ENCODE data around the gene MND1.

MND1 gene

GRCh38 chr4:153349206-153349805, 4.8 kb downstream of the MND1 start:
- no peak for ATAC-seq
- TF ChIP-seq OSR1 (CRISPR knock-in tag; IDR thresholded peaks at IDR 0.05) (no peak), ARNTL (CRISPR knock-in tag; IDR thresholded peaks at IDR 0.05; ENCODE audit: borderline replicate concordance, low read depth) (no peak), ZNF8 (CRISPR knock-in tag; IDR thresholded peaks at IDR 0.05) (no peak), TSHZ2 (CRISPR knock-in tag; IDR thresholded peaks at IDR 0.05) (no peak), RARB (CRISPR knock-in tag; IDR thresholded peaks at IDR 0.05) (no peak), CREB5 (CRISPR knock-in tag; IDR thresholded peaks at IDR 0.05; ENCODE audit: low read depth) (no peak), ZNF565 (CRISPR knock-in tag; conservative IDR thresholded peaks at IDR 0.05; ENCODE audit: low read depth) (no peak), POU6F1 (CRISPR knock-in tag; IDR thresholded peaks at IDR 0.05; ENCODE audit: borderline replicate concordance, low read depth) (no peak)

GRCh38 chr4:153362184-153362583, 17.7 kb downstream of the MND1 start:
- TF ChIP-seq PATZ1 (CRISPR knock-in tag; IDR thresholded peaks at IDR 0.05; ENCODE audit: borderline replicate concordance) (no peak), CREB5 (CRISPR knock-in tag; IDR thresholded peaks at IDR 0.05; ENCODE audit: low read depth) (no peak), CSDC2 (CRISPR knock-in tag; IDR thresholded peaks at IDR 0.05) (no peak), GLIS3 (CRISPR knock-in tag; IDR thresholded peaks at IDR 0.05) (no peak), ISL1 (CRISPR knock-in tag; IDR thresholded peaks at IDR 0.05) (no peak), POU6F1 (CRISPR knock-in tag; IDR thresholded peaks at IDR 0.05; ENCODE audit: borderline replicate concordance, low read depth) (no peak), ZFP3 (CRISPR knock-in tag; IDR thresholded peaks at IDR 0.05) (no peak), BACH2 (CRISPR knock-in tag; IDR thresholded peaks at IDR 0.05; ENCODE audit: borderline replicate concordance) (no peak), CSRNP3 (CRISPR knock-in tag; IDR thresholded peaks at IDR 0.05) (no peak), ESRRG (CRISPR knock-in tag; IDR thresholded peaks at IDR 0.05) (no peak), RARB (CRISPR knock-in tag; IDR thresholded peaks at IDR 0.05) (no peak), ZNF565 (CRISPR knock-in tag; conservative IDR thresholded peaks at IDR 0.05; ENCODE audit: low read depth) (no peak), SNAI2 (CRISPR knock-in tag; IDR thresholded peaks at IDR 0.05) (no peak), ARNTL (CRISPR knock-in tag; IDR thresholded peaks at IDR 0.05; ENCODE audit: borderline replicate concordance, low read depth) (no peak), TSHZ2 (CRISPR knock-in tag; IDR thresholded peaks at IDR 0.05) (no peak)
- no peak for ATAC-seq
